Measurements from ENCODE around the gene ATG7.

ATG7 gene

DNA sequence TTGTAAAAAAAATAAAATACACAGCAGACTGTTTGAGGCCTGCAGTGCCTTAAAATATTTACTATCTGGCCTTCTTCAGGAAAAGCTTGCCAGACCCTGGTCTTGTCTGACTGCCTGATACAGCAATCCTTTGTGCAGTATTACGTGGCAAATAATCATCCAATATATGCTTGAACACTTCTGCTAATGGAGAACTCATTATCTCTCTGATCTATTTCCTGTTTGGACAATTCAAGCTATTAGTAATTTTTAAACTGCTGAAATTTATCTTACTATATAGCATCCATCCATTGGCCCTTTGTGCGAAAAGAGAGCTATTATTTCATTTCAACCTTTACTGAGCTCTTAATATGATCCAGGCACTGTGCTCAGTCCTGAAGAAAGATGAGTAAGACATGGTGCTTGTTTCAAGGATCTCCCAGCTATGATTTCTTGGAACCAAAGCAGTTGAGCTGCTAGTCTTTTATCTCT is 15.9 kb downstream of the ATG7 start:
- Histone ChIP-seq H3K9ac (ENCODE audit: low read depth, low read length) (no peak overlapping the region), H4K20me1 (ENCODE audit: insufficient read depth, low read length) (peaks cover 4% of the 10 kb centered on the region; the same call in 1 of the 2 replicates), H3K9me3 (ENCODE audit: insufficient read depth, low read length, severe bottlenecking) (no peaks in the 10 kb centered on the region), H3K4me2 (ENCODE audit: insufficient read depth, low read length) (peak overlapping the region; percentile 34; the same call in 1 of the 2 replicates), H3K4me3 (ENCODE audit: low read depth in 1 of 2, low read length in 2 of 2) (no peak overlapping the region), H3K36me3 (ENCODE audit: insufficient read depth, low read length) (peaks cover 5% of the 10 kb centered on the region), H2AFZ (ENCODE audit: low read depth, low read length) (no peak overlapping the region), H3K27me3 (ENCODE audit: insufficient read depth, low read length, poor library complexity) (no peaks in the 10 kb centered on the region), H3K4me1 (ENCODE audit: insufficient read depth, low read length) (peaks cover 52% of the 10 kb centered on the region), H3K79me2 (ENCODE audit: insufficient read depth, low read length) (peaks cover 28% of the 10 kb centered on the region), H3K27ac (ENCODE audit: low read length) (peak overlapping the region; percentile 26)
- DNase-seq = no peak
- no peak for ATAC-seq (ENCODE audit: insufficient read depth, low read depth)
- TF ChIP-seq, protein P1, sequence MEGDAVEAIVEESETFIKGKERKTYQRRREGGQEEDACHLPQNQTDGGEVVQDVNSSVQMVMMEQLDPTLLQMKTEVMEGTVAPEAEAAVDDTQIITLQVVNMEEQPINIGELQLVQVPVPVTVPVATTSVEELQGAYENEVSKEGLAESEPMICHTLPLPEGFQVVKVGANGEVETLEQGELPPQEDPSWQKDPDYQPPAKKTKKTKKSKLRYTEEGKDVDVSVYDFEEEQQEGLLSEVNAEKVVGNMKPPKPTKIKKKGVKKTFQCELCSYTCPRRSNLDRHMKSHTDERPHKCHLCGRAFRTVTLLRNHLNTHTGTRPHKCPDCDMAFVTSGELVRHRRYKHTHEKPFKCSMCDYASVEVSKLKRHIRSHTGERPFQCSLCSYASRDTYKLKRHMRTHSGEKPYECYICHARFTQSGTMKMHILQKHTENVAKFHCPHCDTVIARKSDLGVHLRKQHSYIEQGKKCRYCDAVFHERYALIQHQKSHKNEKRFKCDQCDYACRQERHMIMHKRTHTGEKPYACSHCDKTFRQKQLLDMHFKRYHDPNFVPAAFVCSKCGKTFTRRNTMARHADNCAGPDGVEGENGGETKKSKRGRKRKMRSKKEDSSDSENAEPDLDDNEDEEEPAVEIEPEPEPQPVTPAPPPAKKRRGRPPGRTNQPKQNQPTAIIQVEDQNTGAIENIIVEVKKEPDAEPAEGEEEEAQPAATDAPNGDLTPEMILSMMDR (IDR thresholded peaks at IDR 0.05; ENCODE audit: borderline replicate concordance, extremely low read depth, low read length, poor library complexity, severe bottlenecking) = no peak
- TF ChIP-seq EZH2 (IDR thresholded peaks at IDR 0.05; ENCODE audit: borderline replicate concordance, low read depth, low read length, severe bottlenecking) = no peak

DNA sequence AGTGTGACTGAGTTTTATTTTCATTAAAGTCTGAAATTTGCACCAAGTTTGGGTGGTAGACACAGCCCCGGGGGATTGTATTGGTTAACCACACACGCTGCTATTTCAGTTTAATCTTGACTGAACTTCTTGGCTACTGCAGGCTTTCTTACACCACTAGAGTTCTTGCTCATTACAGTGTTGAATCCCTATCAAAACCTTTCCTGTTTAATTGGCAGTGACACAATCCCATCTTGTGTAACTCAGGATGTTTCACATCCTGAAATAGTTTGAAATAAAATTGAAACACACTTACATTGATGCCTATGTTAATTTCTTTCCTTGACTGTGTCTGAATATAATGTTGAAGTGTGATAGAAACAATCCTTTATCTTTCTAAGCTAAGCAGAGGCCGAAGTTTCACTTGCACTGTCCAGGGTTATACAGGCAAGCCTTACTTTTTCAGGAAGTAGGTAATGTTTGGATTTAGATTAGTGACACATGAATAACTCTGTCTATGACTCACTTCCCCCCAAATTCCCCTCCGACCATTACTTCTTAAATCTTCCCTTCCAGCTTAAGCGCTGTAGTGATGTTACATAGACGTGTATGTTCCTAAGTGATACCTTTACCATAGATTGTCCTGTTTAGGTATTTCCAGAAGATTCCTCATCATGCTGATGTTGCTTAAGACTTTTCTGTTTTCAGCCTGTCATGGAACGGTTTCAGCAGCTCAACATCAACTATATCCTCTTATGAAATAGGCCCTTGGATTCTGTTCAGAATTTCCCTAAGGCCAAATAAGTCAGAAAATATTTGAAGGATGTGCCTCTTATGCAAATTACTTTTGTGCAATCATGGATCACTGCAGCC is 16.8 kb downstream of the ATG7 start:
- Histone ChIP-seq H2AFZ (ENCODE audit: low read depth, low read length) (no peak overlapping the region), H3K4me3 (ENCODE audit: low read depth in 1 of 2, low read length in 2 of 2) (no peak overlapping the region), H3K36me3 (ENCODE audit: insufficient read depth, low read length) (no peaks in the 10 kb centered on the region; the same call in 1 of the 2 replicates), H3K4me2 (ENCODE audit: insufficient read depth, low read length) (peak overlapping the region; percentile 34; the same call in 1 of the 2 replicates), H3K79me2 (ENCODE audit: insufficient read depth, low read length) (peaks cover 28% of the 10 kb centered on the region), H3K9me3 (ENCODE audit: insufficient read depth, low read length, severe bottlenecking) (no peaks in the 10 kb centered on the region), H3K27me3 (ENCODE audit: insufficient read depth, low read length, poor library complexity) (no peaks in the 10 kb centered on the region), H3K27ac (ENCODE audit: low read length) (peak overlapping the region; percentile 62), H3K4me1 (ENCODE audit: insufficient read depth, low read length) (peaks cover 52% of the 10 kb centered on the region), H3K9ac (ENCODE audit: low read depth, low read length) (0 out of 2 replicates have a peak overlapping the region, but pooled peaks have one; percentile 0), H4K20me1 (ENCODE audit: insufficient read depth, low read length) (peaks cover 4% of the 10 kb centered on the region; the same call in 1 of the 2 replicates)
- ATAC-seq (ENCODE audit: insufficient read depth, low read depth) (peak; percentile 73), DNase-seq (peak; percentile 46)
- TF ChIP-seq EZH2 (IDR thresholded peaks at IDR 0.05; ENCODE audit: borderline replicate concordance, low read depth, low read length, severe bottlenecking) = no peak
- TF ChIP-seq, protein P1 (IDR thresholded peaks at IDR 0.05; ENCODE audit: borderline replicate concordance, extremely low read depth, low read length, poor library complexity, severe bottlenecking) = no peak

DNA sequence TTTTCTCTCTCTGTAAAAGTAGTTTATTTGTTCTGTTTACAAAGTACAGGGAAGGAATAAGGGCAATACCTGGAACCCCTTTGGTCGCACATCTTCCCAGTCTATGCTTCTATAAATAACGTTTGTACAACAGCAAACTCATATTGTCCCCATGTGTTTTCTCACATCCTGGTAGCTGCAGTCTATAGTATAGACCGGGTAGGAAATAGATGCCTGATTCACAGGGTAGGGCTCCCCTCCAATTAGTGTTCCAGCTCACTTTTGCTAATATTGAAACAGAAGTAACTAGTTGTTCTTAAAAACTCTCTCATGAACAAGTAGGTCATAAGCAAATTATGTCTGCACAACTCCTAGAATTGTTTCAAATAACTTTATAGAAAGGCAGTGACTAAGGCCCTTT is 17.7 kb downstream of the ATG7 start:
- no peak overlapping the region for H3K9ac ChIP-seq (ENCODE audit: low read depth, low read length)
- no peak for DNase-seq
- ATAC-seq (ENCODE audit: insufficient read depth, low read depth) = no peak
- H3K9me3 ChIP-seq (ENCODE audit: insufficient read depth, low read length, severe bottlenecking) = no peaks in the 10 kb centered on the region
- H3K27me3 ChIP-seq (ENCODE audit: insufficient read depth, low read length, poor library complexity) = no peaks in the 10 kb centered on the region
- 0 out of 2 replicates have a peak overlapping the region, but pooled peaks have one; percentile 1 for H3K27ac ChIP-seq (ENCODE audit: low read length)
- no peaks in the 10 kb centered on the region; the same call in 1 of the 2 replicates for H3K36me3 ChIP-seq (ENCODE audit: insufficient read depth, low read length)
- no peak overlapping the region for H3K4me2 ChIP-seq (ENCODE audit: insufficient read depth, low read length)
- H3K4me1 ChIP-seq (ENCODE audit: insufficient read depth, low read length) = peaks cover 52% of the 10 kb centered on the region
- H2AFZ ChIP-seq (ENCODE audit: low read depth, low read length) = no peak overlapping the region
- peaks cover 28% of the 10 kb centered on the region for H3K79me2 ChIP-seq (ENCODE audit: insufficient read depth, low read length)
- H4K20me1 ChIP-seq (ENCODE audit: insufficient read depth, low read length) = peaks cover 4% of the 10 kb centered on the region; the same call in 1 of the 2 replicates
- TF ChIP-seq, protein P1 (IDR thresholded peaks at IDR 0.05; ENCODE audit: borderline replicate concordance, extremely low read depth, low read length, poor library complexity, severe bottlenecking) = no peak
- no peak for TF ChIP-seq EZH2 (IDR thresholded peaks at IDR 0.05; ENCODE audit: borderline replicate concordance, low read depth, low read length, severe bottlenecking)
- no peak overlapping the region for H3K4me3 ChIP-seq (ENCODE audit: low read depth in 1 of 2, low read length in 2 of 2)
